HG03439 (cell line): Measurements from ENCODE around the gene RIMS4.
A peak's percentile ranks its signal among the peaks of the same experiment; 100 is the strongest.

Experiments used
- ATAC-seq: cut with Tn5 transposase; IDR thresholded peaks from one replicate; pipeline ENCODE4 v1.9.1; 2021; ENCODE audit warnings: mild to moderate bottlenecking, moderate library complexity; ENCODE audit not compliant: unreplicated experiment

Gene RIMS4

GRCh38 chr20:44703956-44704488 is 106.3 kb downstream of the RIMS4 start:
- ATAC-seq: no peak

DNA sequence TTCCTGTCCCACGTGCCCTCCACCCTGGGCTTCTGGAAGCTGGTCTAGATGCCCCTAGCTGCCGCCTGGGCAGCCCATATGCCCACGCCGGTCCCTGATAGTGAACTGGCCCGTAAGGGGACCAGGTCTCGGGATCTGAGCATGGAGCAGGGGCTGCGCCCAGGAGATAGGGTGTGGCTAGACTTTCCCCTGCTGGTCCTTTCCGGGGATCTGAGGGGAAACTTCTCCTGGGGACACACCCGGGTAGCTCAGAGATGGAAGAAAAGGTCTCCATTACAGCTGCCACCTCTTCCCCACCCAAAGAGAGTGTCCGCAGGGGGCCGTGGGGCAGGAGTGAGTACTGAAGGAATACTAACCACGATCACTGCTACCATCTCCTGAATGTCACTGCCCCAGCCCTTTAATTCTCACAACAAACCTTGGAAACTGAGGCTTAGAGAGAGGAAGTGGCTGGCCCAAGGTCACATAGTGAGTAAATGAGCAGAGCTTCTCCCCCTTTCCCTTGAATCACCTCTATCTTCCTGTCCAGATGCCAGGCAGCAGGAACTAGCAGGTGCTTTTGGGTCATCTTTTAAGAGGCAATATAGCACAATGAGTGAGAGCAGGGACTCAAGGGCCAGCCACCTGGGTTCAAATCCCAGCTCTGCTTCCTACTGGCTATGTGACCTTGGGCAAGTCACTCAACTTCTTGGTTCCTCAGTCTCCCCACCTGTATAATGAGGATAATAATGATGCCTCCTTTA is 107.0 kb downstream of the RIMS4 start:
- ATAC-seq: no peak

- ATAC-seq: peak; percentile 47
Measured at GRCh38 chr20:44702776-44703175, 107.6 kb downstream of the RIMS4 start.

GRCh38 chr20:44701858-44702256 is 108.5 kb downstream of the RIMS4 start:
- ATAC-seq: no peak
